GM19455 (cell line): ENCODE results near the gene FGF18.
"Not testable (repeated sequence)": the region's sequence is repeated elsewhere in the genome, so short reads cannot be mapped to it uniquely, and the experiment has no call there.

ENCODE experiments used
- ATAC-seq: cut with Tn5 transposase; IDR thresholded peaks from one replicate; pipeline ENCODE4 v1.9.1; 2021; ENCODE audit not compliant: unreplicated experiment

FGF18 gene, protein sequence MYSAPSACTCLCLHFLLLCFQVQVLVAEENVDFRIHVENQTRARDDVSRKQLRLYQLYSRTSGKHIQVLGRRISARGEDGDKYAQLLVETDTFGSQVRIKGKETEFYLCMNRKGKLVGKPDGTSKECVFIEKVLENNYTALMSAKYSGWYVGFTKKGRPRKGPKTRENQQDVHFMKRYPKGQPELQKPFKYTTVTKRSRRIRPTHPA

GRCh38 chr5:171418982-171419687, at the start of gene FGF18:
FGF18 (plus strand) TSS chr5:171419647; CDS start chr5:171420200, 553 bp downstream.
- ATAC-seq: peak; percentile 31

- no peak for ATAC-seq
These were observed 49.5 kb upstream of the FGF18 start for GRCh38 chr5:171369898-171370297.

DNA sequence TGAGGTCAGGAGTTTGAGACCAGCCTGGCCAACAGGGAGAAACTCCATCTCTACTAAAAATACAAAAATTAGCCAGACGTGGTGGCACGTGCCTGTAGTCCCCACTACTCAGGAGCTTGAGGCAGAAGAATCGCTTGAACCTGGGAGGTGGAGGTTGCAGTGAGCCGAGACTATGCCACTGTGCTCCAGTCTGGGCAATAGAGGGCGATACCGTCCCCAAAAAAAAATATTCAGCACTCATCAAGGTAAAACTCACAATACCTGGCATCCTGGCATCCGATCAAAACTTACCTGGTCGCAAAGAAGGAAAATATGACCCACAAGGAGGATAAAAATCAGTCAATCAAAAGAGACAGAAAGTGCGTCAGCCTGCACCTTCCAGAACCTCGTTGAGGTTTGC, 48.6 kb upstream of the FGF18 start:
- not testable (repeated sequence) for ATAC-seq

- ATAC-seq: no peak
These were observed 48.1 kb upstream of the FGF18 start for GRCh38 chr5:171371326-171371725.

GRCh38 chr5:171379961-171380360, 39.5 kb upstream of the FGF18 start:
- no peak for ATAC-seq

- not testable (repeated sequence) for ATAC-seq
These were observed 35.0 kb upstream of the FGF18 start for GRCh38 chr5:171384416-171384815.

- not testable (repeated sequence) for ATAC-seq
These were observed 34.4 kb upstream of the FGF18 start for GRCh38 chr5:171384999-171385398.

DNA sequence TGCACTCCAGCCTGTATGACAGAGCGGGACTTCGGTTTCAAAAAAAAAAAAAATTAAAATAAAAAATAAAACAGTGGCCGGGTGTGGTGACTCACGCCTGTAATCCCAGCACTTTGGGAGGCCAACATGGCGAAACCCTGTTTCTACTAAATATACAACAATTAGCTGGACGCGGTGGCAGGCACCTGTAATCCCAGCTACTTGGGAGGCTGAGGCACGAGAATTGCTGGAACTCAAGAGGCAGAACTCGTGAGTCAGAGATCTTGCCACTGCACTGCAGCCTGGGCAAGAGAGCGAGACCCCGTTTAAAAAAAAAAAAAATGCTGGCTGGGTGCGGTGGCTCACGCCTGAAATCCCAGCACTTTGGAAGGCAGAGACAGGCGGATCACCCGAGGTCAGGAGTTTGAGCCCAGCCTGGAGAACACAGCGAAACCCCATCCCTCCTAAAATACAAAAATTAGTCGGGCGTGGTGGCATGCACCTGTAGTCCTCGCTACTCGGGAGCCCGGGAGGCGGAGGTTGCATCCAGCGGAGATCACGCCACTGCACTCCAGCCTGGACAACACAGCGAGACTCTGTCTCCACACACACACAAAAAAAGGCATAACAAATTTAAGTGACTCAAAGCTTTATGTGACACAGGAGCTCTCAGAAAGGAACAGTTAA, 33.3 kb upstream of the FGF18 start:
- ATAC-seq: no peak

- ATAC-seq: no peak
These were observed 32.5 kb upstream of the FGF18 start for GRCh38 chr5:171386861-171387344.

DNA sequence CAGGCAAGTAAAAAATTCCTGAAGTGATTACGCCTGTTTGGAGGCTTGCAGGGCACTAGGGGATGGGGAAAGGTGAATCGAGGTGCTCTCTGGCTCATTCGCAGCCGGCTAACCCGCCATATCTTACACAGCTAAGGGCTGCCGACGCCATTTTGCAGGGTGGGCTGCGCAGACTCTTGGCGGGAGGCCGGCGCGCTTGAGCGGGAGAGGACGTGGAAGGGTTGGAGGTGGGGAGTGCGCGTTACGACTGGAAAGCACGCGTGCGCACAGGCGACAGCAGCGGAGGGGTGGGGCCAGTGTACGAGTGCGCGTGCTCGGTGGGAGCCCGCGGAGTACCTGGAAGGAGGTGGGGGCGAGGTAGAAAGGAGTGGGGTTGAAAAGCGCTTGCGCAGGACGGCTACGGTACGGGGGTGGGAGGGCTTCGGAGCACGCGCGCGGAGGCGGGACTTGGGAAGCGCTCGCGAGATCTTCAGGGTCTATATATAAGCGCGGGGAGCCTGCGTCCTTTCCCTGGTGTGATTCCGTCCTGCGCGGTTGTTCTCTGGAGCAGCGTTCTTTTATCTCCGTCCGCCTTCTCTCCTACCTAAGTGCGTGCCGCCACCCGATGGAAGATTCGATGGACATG, 32.0 kb upstream of the FGF18 start, which contains the start of gene NPM1:
Gene NPM1 (plus strand): TSS at position 505 of the 625 bp plus-strand sequence. CDS start 100 bp downstream, at position 605.
- ATAC-seq: peak; percentile 77

DNA sequence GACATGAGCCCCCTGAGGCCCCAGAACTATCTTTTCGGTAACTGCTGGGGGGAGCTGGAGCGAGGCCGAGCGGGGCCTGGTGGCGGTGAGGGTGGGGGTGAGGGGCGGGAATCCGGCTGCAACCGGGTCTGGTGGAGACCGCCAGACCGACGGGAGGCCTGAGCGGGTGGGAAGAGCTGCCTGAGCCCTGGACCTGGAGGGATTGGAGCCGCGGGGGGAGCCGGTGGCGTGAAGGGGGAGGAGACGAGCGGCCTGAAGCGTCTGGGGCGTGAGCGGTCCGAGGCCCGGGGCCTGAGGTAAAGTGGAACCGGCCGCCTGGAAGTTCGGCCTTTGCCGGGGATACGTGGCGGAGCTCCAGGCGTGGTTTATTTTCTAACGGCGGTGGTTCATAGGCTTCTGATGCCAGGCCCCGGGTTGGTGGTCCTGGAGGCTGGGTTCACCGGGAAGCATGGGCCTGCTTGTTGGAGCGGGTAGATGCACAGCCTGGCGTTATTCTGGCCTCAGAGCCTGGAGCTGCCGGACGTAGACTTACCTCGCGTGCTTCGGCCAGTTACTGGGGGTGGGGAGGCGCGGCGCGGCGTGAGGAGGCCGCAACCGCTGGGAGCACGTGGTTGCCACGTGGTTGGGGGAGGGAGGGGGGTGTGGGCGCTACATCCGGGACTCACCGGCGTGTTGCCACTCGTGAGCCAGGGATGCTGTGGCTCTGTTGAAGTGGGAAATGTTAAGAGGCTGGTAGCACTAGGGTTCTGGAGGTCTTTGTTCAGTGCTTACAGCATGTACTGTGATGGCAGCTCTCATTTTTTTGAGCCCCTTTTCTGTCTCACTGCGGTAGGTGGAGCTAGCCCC, 31.3 kb upstream of the FGF18 start:
- peak; percentile 33 for ATAC-seq

- ATAC-seq: no peak
These were observed 30.7 kb upstream of the FGF18 start for GRCh38 chr5:171388816-171389168.

GRCh38 chr5:171390883-171391677, 28.4 kb upstream of the FGF18 start:
- no peak for ATAC-seq

DNA sequence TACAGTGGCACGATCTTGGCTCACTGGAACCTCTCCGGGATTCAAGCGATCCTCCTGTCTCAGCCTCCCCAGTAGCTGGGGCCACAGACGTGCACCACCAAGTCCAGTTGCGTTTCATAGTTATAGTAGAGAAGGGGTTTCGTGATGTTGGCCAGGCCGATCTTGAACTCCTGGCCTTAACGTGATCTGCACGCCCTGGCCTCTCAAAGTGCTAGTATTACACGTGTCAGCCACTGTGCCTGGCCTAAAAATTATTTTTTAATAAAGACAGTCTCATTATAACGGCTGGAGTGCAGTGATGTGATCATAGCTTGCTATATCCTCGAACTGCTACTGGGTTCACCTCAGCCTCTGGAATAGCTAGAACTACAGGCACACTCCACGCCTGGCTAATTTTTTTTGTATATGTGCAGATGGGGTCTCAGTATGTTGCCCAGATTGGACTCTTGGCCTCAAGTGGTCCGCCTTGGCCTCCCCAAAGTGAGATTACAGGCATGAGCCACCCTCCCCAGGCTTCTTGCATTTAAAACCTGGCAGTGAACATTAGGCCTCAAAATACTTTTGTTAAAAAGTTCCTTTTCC, 27.4 kb upstream of the FGF18 start:
- ATAC-seq: no peak

DNA sequence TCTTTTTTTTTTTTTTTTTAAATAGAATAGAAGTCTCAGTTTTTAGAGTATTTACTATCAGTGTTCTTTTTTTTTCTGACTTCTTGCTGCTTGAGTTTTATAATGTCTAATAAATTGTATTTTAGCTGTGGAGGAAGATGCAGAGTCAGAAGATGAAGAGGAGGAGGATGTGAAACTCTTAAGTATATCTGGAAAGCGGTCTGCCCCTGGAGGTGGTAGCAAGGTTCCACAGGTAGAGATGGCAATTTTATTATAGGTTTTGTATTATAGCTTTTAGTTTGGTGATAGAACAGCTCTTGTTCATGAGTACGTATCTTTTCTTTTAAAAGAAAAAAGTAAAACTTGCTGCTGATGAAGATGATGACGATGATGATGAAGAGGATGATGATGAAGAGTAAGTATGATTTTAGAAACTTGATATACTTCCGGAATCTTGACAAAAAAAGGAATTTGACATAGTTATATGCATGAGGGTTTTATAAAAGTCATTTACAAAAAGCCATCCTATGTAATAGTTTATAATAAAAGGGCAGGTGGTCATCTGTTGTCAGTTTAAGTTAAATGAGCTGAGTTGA, 26.8 kb upstream of the FGF18 start:
- no peak for ATAC-seq

GRCh38 chr5:171395042-171395441, 24.4 kb upstream of the FGF18 start:
- no peak for ATAC-seq

DNA sequence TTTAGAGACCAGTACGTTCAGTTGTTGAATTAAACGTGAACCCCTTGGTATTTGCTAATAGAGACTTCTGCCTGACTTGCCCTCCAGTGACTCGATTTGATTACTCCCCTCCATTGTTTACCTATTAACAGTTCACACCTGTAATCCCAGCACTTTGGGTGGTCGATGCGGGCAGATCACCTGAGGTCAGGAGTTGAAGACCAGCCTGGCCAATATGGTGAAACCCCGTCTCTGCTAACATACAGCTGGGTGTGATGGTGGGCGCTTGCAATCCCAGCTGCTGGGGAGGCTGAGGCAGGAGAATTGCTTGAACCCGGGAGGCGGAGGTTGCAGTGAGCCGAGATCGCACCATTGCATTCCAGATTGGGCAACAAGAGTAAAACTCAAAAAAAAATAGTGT, 22.9 kb upstream of the FGF18 start:
- not testable (repeated sequence) for ATAC-seq

DNA sequence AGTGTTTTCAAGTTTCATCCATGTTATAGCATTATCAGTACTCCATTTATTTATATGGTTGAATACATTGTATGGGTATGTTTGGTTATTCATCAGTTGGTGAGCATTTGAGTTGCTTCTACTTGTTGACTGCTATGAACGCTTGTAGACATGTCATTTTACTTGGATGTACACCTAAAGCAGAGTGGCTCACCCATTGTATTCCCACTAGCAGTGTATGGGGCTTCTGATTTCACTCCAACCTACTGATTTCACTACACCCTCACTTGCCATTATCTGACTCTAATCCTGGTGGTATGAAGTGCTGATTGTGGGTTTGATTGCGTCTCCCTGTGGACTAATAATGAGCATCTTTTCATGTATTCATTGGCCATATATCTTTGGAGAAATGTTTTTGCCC, 22.3 kb upstream of the FGF18 start:
- no peak for ATAC-seq

DNA sequence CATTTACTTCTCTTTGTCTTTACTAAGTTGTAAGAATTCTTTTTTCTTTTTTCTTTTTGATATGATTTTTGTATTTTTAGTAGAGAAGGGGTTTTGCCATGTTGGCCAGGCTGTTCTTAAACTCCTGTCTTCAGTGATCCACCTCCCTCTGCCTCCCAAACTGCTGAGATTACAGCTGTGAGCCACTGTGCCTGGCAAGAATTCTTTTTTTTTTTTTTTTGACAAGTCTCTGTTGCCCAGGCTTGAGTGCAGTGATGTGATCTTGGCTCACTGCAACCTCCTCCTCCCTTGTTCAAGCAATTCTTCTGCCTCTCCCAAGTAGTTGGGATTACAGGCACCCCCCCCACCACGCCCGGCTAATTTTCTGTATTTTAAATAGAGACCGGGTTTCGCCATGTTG, 21.8 kb upstream of the FGF18 start:
- ATAC-seq: no peak
